Measurements from ENCODE around the gene WIZ. TPM values are rescaled to one million over a fixed set of nuclear protein-coding genes. Genes with fewer than 3 reads are reported as not detected.

WIZ gene
- total and polyA plus RNA-seq, 7 donors: 7.8 to 49.6 (median 18.3) TPM

DNA sequence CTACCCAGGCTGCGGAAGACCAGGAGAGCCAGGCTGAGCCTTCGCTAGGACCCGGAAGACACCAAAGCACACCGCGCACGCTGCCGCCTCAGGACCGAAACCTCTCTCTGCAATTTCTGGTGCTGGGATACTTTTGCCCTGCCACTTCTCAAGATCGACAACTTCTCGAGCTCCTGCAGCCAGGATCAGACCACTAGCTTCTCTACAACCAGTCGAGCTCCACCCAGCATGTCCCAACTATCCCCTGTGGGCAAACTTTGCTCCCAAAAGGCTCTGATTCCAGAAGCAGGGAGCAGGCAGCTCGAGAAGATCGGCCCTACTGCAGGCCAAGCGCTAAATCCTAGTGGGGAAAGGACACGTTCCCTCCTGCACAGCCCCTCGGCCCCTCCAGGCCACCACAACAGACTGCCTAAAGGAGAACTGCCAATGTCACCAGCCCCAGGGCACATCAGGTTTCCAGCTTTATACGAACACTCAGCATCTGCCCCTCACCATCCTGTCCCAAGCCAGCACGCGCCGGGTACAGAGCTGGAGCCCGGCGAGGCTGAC lies 71.1 kb downstream of the WIZ start:
- TF ChIP-seq, protein P1, sequence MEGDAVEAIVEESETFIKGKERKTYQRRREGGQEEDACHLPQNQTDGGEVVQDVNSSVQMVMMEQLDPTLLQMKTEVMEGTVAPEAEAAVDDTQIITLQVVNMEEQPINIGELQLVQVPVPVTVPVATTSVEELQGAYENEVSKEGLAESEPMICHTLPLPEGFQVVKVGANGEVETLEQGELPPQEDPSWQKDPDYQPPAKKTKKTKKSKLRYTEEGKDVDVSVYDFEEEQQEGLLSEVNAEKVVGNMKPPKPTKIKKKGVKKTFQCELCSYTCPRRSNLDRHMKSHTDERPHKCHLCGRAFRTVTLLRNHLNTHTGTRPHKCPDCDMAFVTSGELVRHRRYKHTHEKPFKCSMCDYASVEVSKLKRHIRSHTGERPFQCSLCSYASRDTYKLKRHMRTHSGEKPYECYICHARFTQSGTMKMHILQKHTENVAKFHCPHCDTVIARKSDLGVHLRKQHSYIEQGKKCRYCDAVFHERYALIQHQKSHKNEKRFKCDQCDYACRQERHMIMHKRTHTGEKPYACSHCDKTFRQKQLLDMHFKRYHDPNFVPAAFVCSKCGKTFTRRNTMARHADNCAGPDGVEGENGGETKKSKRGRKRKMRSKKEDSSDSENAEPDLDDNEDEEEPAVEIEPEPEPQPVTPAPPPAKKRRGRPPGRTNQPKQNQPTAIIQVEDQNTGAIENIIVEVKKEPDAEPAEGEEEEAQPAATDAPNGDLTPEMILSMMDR (IDR thresholded peaks at IDR 0.05): no peak
- peak in 1 of 4 donors; percentile 12 for TF ChIP-seq POLR2AphosphoS5 (IDR thresholded peaks at IDR 0.05)
- intact Hi-C loops (cut with DNase I): loop anchor here (1.0 to 5.0 kb wide), 6 partner anchors 40 to 202 kb away; partner anchors contain the start of gene AKAP8L
- Histone ChIP-seq H3K27me3 (no peaks in the 10 kb centered on the region), H3K4me3 (peak overlapping the region; percentile 84 to 99 (median 87)), H3K27ac (peak overlapping the region; percentile 89 to 99 (median 95)), H3K9me3 (no peaks in the 10 kb centered on the region), H3K4me1 (peaks cover 0 to 55% (median 52%) of the 10 kb centered on the region in 4 donors), H3K36me3 (peaks cover 0 to 15% (median 4%) of the 10 kb centered on the region in 4 donors)
- 0% methylated on average over 22 of the region's 22 CpGs for WGBS, 2 donors
- peak; percentile 76 for DNase-seq

- Histone ChIP-seq H3K4me1 (peaks cover 0 to 47% (median 45%) of the 10 kb centered on the region in 4 donors), H3K9me3 (no peaks in the 10 kb centered on the region), H3K36me3 (peaks cover 30 to 42% (median 39%) of the 10 kb centered on the region in 4 donors), H3K27ac (peak overlapping the region; percentile 22 to 60 (median 41)), H3K27me3 (no peaks in the 10 kb centered on the region), H3K4me3 (no peak overlapping the region)
- TF ChIP-seq, protein P1 (IDR thresholded peaks at IDR 0.05): no peak
- TF ChIP-seq EP300 (IDR thresholded peaks at IDR 0.05): peak in 1 of 4 donors; percentile 20
- TF ChIP-seq POLR2AphosphoS5 (IDR thresholded peaks at IDR 0.05): peak in 2 of 4 donors; percentile 29 to 34
- TF ChIP-seq POLR2A (IDR thresholded peaks at IDR 0.05): no peak
- WGBS, 2 donors: 84% methylated on average over 24 of the region's 24 CpGs
- no peak for DNase-seq
- intact Hi-C loops (cut with DNase I): loop anchor here (5.0 kb wide), 2 partner anchors 57 to 77 kb away; no protein-coding TSS in a partner anchor
These were observed 74.8 kb downstream of the WIZ start for GRCh38 chr19:15374796-15375440.

GRCh38 chr19:15374105-15374651 lies 75.6 kb downstream of the WIZ start:
- peaks cover 0 to 47% (median 45%) of the 10 kb centered on the region in 4 donors for H3K4me1 ChIP-seq
- H3K27ac ChIP-seq: peak overlapping the region; percentile 22 to 60 (median 41)
- H3K9me3 ChIP-seq: no peaks in the 10 kb centered on the region
- H3K27me3 ChIP-seq: no peaks in the 10 kb centered on the region
- TF ChIP-seq, protein P1 (IDR thresholded peaks at IDR 0.05): no peak
- no peak for TF ChIP-seq POLR2A (IDR thresholded peaks at IDR 0.05)
- TF ChIP-seq POLR2AphosphoS5 (IDR thresholded peaks at IDR 0.05): no peak
- H3K4me3 ChIP-seq: no peak overlapping the region
- no peak for DNase-seq
- WGBS, 2 donors: 86 to 87% methylated on average over 21 of the region's 21 CpGs
- H3K36me3 ChIP-seq: peaks cover 37 to 50% (median 47%) of the 10 kb centered on the region in 4 donors
- intact Hi-C loops (cut with DNase I): no loop called here

DNA sequence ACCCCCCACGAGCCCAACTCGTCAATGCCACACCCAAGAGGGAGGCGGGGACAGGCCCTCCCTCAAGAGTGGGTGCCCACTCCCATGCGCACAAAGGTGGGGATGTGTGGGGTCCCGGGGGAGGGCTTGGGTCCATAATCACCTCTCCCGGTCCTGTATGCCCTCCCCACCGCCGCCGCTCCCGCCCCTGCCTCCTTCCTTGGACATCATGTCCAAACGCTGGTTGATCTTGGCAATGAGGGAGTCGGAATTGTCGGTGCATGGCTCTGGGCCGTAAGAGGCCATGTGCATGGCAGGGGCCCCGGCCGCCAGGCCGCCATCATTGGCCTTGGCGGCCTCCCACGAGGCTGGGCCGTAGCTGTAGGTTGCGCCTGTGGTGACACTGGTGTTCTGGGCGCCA lies 76.1 kb downstream of the WIZ start:
- H3K36me3 ChIP-seq: peaks cover 43 to 55% (median 52%) of the 10 kb centered on the region in 4 donors
- intact Hi-C loops (cut with DNase I): no loop called here
- peaks cover 0 to 47% (median 45%) of the 10 kb centered on the region in 4 donors for H3K4me1 ChIP-seq
- H3K4me3 ChIP-seq: no peak overlapping the region
- DNase-seq: no peak
- 88 to 93% methylated on average over 22 of the region's 22 CpGs for WGBS, 2 donors
- no peaks in the 10 kb centered on the region for H3K9me3 ChIP-seq
- no peaks in the 10 kb centered on the region for H3K27me3 ChIP-seq
- TF ChIP-seq POLR2A (IDR thresholded peaks at IDR 0.05) (no peak), POLR2AphosphoS5 (IDR thresholded peaks at IDR 0.05) (no peak), EP300 (IDR thresholded peaks at IDR 0.05) (no peak)
- TF ChIP-seq, protein P1 (IDR thresholded peaks at IDR 0.05): no peak
- H3K27ac ChIP-seq: peak overlapping the region in 1 of 4 donors; percentile 22
